MM.1S (cell line): ENCODE data around the gene EDEM3.

Experiments used
- CTCF ChIP-seq: fragments of 300-600 bp; sonication (generic); IDR thresholded peaks from 2 replicates; pipeline ENCODE4 v1.5.1; 2016; ENCODE audit warnings: antibody characterized with exemption, low read length, mixed read lengths
- EZH2 ChIP-seq: fragments of 300-600 bp; sonication (generic); optimal IDR thresholded peaks from 2 replicates; pipeline ENCODE3; 2017; ENCODE audit warnings: low read depth, mild to moderate bottlenecking, antibody characterized with exemption, low read length, mixed read lengths

DNA sequence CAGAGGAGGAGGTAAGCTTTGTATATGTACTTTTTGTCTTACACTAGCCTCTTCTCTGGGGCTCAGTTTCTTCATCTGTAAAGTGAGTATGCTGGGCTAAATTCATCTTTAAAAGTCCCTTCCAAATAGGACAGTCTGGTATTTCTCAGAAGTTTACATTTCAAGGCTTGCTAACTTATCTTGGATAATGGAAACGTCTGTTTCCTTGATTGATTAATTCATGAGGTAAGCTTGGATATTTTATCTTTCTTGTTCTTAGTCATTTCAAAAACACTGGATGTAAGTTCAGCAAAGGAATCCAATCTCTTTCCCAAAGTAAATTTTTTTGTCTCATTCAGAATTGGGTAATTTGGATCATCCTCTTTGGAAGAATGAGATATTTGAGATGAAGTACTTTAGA is 111.0 kb downstream of the EDEM3 start:
- TF ChIP-seq CTCF = no peak
- no peak for TF ChIP-seq EZH2
